Gastrocnemius medialis (tissue), 4 donors: ENCODE data around the gene CTBP2.

Source experiments
- POLR2A ChIP-seq, 2 donors: fragments of 450-650 bp; IDR thresholded peaks; one replicate each; pipeline ENCODE4 v1.6.1; 2017; ENCODE audit warnings: antibody characterized with exemption in 2 of 2, mild to moderate bottlenecking in 2 of 2, moderate library complexity in 2 of 2
- TF ChIP-seq, protein P1 (sequence below), 5 experiments: fragments of 450-650 bp in 3 of 5; fragments of 200-600 bp in 2 of 5; sonication (generic) in 2 of 5; IDR thresholded peaks in 4 of 5; conservative IDR thresholded peaks in 1 of 5; 1 replicate in 4 of 5; 2 replicates in 1 of 5; pipeline ENCODE4 v1.5.1; 2016 to 2019; ENCODE audit warnings: antibody characterized with exemption in 5 of 5, mild to moderate bottlenecking in 3 of 5, moderate library complexity in 3 of 5

DNA sequence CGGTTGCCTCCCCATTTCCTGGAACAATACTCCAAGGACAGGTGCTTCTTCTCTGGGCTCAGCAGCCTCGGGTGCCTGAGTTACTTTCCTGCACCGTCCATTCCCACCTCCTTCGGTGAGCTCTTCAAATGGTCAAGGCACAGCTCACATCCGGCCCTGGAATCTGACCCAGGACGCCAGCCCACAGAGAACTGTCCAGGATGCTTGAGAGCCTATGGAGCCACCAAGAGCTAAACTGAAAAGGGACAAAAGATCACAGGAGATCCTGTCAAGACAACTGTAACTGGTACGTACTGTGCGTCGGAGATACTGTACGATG lies 72.5 kb downstream of the CTBP2 start:
- TF ChIP-seq POLR2A (IDR thresholded peaks at IDR 0.05), result no peak
- TF ChIP-seq, protein P1, sequence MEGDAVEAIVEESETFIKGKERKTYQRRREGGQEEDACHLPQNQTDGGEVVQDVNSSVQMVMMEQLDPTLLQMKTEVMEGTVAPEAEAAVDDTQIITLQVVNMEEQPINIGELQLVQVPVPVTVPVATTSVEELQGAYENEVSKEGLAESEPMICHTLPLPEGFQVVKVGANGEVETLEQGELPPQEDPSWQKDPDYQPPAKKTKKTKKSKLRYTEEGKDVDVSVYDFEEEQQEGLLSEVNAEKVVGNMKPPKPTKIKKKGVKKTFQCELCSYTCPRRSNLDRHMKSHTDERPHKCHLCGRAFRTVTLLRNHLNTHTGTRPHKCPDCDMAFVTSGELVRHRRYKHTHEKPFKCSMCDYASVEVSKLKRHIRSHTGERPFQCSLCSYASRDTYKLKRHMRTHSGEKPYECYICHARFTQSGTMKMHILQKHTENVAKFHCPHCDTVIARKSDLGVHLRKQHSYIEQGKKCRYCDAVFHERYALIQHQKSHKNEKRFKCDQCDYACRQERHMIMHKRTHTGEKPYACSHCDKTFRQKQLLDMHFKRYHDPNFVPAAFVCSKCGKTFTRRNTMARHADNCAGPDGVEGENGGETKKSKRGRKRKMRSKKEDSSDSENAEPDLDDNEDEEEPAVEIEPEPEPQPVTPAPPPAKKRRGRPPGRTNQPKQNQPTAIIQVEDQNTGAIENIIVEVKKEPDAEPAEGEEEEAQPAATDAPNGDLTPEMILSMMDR (IDR thresholded peaks at IDR 0.05 in 4 of 5, conservative IDR thresholded peaks at IDR 0.05 in 1 of 5), result no peak
